Measurements from ENCODE around the gene CTSK.
"Not testable (repeated sequence)": the region's sequence is repeated elsewhere in the genome, so short reads cannot be mapped to it uniquely, and the experiment has no call there.

CTSK gene

GRCh38 chr1:150808121-150808520 is at the start of gene CTSK:
CTSK (minus strand) TSS chr1:150808260; CDS start chr1:150806805, 1,455 bp downstream.
- DNase-seq (ENCODE audit: low read depth): no peak

GRCh38 chr1:150852734-150853133 is 44.7 kb upstream of the CTSK start:
- not testable (repeated sequence) for DNase-seq (ENCODE audit: low read depth)

- not testable (repeated sequence) for DNase-seq (ENCODE audit: low read depth)
These were observed 42.8 kb upstream of the CTSK start for GRCh38 chr1:150850801-150851362.

- no peak for DNase-seq (ENCODE audit: low read depth)
These were observed 38.5 kb upstream of the CTSK start for GRCh38 chr1:150846473-150847146.

- no peak for DNase-seq (ENCODE audit: low read depth)
These were observed 35.4 kb upstream of the CTSK start for GRCh38 chr1:150843474-150843873.

GRCh38 chr1:150842964-150843363 is 34.9 kb upstream of the CTSK start:
- DNase-seq (ENCODE audit: low read depth): no peak

- DNase-seq (ENCODE audit: low read depth): no peak
These were observed 34.3 kb upstream of the CTSK start for GRCh38 chr1:150842343-150842742.

GRCh38 chr1:150841626-150842025 is 33.6 kb upstream of the CTSK start:
- no peak for DNase-seq (ENCODE audit: low read depth)

- not testable (repeated sequence) for DNase-seq (ENCODE audit: low read depth)
These were observed 32.8 kb upstream of the CTSK start for GRCh38 chr1:150840850-150841249.

- no peak for DNase-seq (ENCODE audit: low read depth)
These were observed 28.2 kb upstream of the CTSK start for GRCh38 chr1:150836129-150836773.

- not testable (repeated sequence) for DNase-seq (ENCODE audit: low read depth)
These were observed 25.9 kb upstream of the CTSK start for GRCh38 chr1:150833961-150834360.

GRCh38 chr1:150832597-150832996 is 24.5 kb upstream of the CTSK start:
- DNase-seq (ENCODE audit: low read depth): no peak

GRCh38 chr1:150829751-150830150 is 21.7 kb upstream of the CTSK start:
- DNase-seq (ENCODE audit: low read depth): no peak

GRCh38 chr1:150826299-150826698 is 18.2 kb upstream of the CTSK start:
- DNase-seq (ENCODE audit: low read depth): no peak

GRCh38 chr1:150820730-150821512 is 12.9 kb upstream of the CTSK start:
- DNase-seq (ENCODE audit: low read depth): no peak

- DNase-seq (ENCODE audit: low read depth): no peak
These were observed 7.8 kb upstream of the CTSK start for GRCh38 chr1:150815871-150816270.

- no peak for DNase-seq (ENCODE audit: low read depth)
These were observed 5.1 kb upstream of the CTSK start for GRCh38 chr1:150813028-150813707.

- no peak for DNase-seq (ENCODE audit: low read depth)
These were observed 3.0 kb upstream of the CTSK start for GRCh38 chr1:150810958-150811659.

- DNase-seq (ENCODE audit: low read depth): no peak
These were observed 1.6 kb upstream of the CTSK start for GRCh38 chr1:150809651-150810050.

GRCh38 chr1:150808846-150809245 is 786 bp upstream of the CTSK start:
- DNase-seq (ENCODE audit: low read depth): no peak

GRCh38 chr1:150807249-150808023 is 624 bp downstream of the CTSK start:
- DNase-seq (ENCODE audit: low read depth): no peak
